Upper lobe of left lung (tissue), 6 donors: ENCODE measurements around the gene IQSEC1. TPM values are rescaled to one million over a fixed set of nuclear protein-coding genes. Genes with fewer than 3 reads are reported as not detected.

Experiments used
- ATAC-seq, 2 donors: fragments of 200-7000 bp; cut with Tn5 transposase; one replicate each; pipeline ENCODE4 v1.9.1; 2022; ENCODE audit warnings: mild to moderate bottlenecking in 2 of 2, moderate library complexity in 2 of 2; ENCODE audit not compliant: low FRiP score in 2 of 2
- DNase-seq, 2 donors: peaks; one replicate each; pipeline ENCODE4 v3.0.0-alpha.2; 2019 to 2020
- H3K27ac ChIP-seq, 4 donors: fragments of 200-600 bp; sonication (generic); one replicate each; pipeline ENCODE4 v1.5.1; 2016 to 2019
- H3K27me3 ChIP-seq, 4 donors: fragments of 200-600 bp; sonication (generic); one replicate each; pipeline ENCODE4 v1.5.1; 2017 to 2019
- H3K36me3 ChIP-seq, 4 donors: fragments of 200-600 bp; sonication (generic); one replicate each; pipeline ENCODE4 v1.5.1; 2016 to 2019
- H3K4me1 ChIP-seq, 4 donors: fragments of 200-600 bp; sonication (generic); one replicate each; pipeline ENCODE4 v1.5.1; 2018 to 2019
- H3K4me3 ChIP-seq, 4 donors: fragments of 200-600 bp; sonication (generic); one replicate each; pipeline ENCODE4 v1.5.1; 2017 to 2019; ENCODE audit warnings: mild to moderate bottlenecking in 2 of 4, moderate library complexity in 1 of 4
- H3K9me3 ChIP-seq, 4 donors: fragments of 200-600 bp; sonication (generic); one replicate each; pipeline ENCODE4 v1.5.1; 2018 to 2019
- EP300 ChIP-seq, 4 donors: sonication (generic); formaldehyde crosslinking; IDR thresholded peaks; one replicate each; pipeline ENCODE4 v1.5.1; 2017; ENCODE audit warnings: antibody characterized with exemption in 4 of 4, control low read depth in 2 of 4
- POLR2A ChIP-seq, 4 donors: fragments of 450-650 bp; IDR thresholded peaks; one replicate each; pipeline ENCODE4 v1.5.1; 2016 to 2017; ENCODE audit warnings: antibody characterized with exemption in 4 of 4, mild to moderate bottlenecking in 2 of 4
- POLR2AphosphoS5 ChIP-seq, 2 donors: sonication (generic); formaldehyde crosslinking; IDR thresholded peaks; one replicate each; pipeline ENCODE4 v1.5.1; 2017; ENCODE audit warnings: antibody characterized with exemption in 2 of 2
- WGBS, 2 donors: methylation state at CpG; one replicate each; pipeline ENCODE4 v1.1.5; 2017 to 2018; 5-methylcytosine and 5-hydroxymethylcytosine counted together
- total RNA-seq, 6 donors: library from RNA; depleted of rRNA in 4 of 6; stranded (reverse); fragments of >200 nt in 4 of 6; gene quantifications; one replicate each; pipeline versions ENCODE4 v1.1.0 to v1.2.1, GENCODE V29; 2016 to 2021
- TF ChIP-seq, protein P1 (sequence below), 6 experiments: fragments of 450-650 bp in 4 of 6; fragments of 200-600 bp in 2 of 6; sonication (generic) in 2 of 6; IDR thresholded peaks; one replicate each; pipeline ENCODE4 v1.5.1; 2016 to 2019; ENCODE audit warnings: antibody characterized with exemption in 6 of 6
- donor health status: DM: no; HTN: no; CAD: no; lungs with moderate emphysema.
- donor health status: DM: no; HTN: yes; CAD: no; lungs with severe emphysema.

The IQSEC1 gene
- total RNA-seq, 6 donors from 2014 or later = 51.1 to 105 (median 81.0) TPM

DNA sequence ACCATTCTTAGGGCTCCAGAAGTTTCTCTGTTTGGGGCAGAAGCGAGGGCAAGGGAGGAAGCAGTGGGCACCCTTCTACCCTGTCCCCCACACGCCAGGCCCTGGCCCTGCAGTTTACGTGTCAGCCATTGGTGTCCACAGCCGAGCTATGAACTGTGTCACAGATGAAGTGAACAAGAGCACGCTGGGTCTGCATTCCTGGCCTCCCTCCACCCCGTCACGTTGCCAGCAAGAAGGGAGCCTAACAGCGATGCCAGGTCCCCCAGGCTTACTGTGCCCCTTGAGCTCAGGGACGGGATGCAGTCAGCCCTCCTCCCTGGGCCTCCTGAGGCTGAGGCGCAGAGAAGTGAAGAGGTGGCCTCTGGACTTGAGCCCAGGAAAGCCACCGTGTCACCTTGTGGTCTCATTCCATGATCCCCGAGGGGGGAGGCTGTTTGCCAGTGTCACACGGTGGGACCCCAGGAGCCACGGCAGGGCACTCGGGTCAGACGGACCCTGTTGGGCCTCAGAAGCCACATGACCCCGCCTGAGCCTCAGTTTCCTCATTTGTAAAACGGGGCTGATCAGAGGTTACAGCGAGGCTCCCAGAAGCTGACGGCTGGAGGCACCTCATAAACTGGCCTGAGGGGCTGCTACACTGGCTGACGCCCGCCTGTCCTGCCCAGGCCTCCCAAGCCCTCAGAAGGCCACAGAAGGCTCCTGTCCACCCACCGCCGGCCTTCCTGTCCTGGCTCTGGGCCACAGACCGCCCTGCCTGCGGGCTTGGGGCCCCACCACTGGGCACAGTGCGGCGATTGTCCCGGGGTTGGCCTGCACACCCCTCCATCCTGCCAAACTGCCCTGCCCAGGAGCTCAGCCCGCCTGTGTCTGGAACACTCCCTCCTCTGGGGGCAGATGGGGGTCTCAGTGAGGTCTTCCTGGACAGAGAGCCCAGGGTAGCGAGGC, 18.6 kb downstream of the IQSEC1 start:
- Histone ChIP-seq H3K4me3 (no peak overlapping the region), H3K27me3 (no peaks in the 10 kb centered on the region), H3K9me3 (no peaks in the 10 kb centered on the region), H3K27ac (no peak overlapping the region), H3K36me3 (no peaks in the 10 kb centered on the region), H3K4me1 (peaks cover 0 to 4% (median 0%) of the 10 kb centered on the region in 4 donors)
- WGBS, 2 donors = 88 to 89% methylated on average over 11 to 24 of the region's 31 CpGs
- TF ChIP-seq, protein P1, sequence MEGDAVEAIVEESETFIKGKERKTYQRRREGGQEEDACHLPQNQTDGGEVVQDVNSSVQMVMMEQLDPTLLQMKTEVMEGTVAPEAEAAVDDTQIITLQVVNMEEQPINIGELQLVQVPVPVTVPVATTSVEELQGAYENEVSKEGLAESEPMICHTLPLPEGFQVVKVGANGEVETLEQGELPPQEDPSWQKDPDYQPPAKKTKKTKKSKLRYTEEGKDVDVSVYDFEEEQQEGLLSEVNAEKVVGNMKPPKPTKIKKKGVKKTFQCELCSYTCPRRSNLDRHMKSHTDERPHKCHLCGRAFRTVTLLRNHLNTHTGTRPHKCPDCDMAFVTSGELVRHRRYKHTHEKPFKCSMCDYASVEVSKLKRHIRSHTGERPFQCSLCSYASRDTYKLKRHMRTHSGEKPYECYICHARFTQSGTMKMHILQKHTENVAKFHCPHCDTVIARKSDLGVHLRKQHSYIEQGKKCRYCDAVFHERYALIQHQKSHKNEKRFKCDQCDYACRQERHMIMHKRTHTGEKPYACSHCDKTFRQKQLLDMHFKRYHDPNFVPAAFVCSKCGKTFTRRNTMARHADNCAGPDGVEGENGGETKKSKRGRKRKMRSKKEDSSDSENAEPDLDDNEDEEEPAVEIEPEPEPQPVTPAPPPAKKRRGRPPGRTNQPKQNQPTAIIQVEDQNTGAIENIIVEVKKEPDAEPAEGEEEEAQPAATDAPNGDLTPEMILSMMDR (IDR thresholded peaks at IDR 0.05) = no peak
- no peak for TF ChIP-seq EP300 (IDR thresholded peaks at IDR 0.05)
- TF ChIP-seq POLR2AphosphoS5 (IDR thresholded peaks at IDR 0.05) = no peak
- TF ChIP-seq POLR2A (IDR thresholded peaks at IDR 0.05) = no peak
- ATAC-seq = no peak
- peak in 1 of 2 donors; percentile 58 for DNase-seq

DNA sequence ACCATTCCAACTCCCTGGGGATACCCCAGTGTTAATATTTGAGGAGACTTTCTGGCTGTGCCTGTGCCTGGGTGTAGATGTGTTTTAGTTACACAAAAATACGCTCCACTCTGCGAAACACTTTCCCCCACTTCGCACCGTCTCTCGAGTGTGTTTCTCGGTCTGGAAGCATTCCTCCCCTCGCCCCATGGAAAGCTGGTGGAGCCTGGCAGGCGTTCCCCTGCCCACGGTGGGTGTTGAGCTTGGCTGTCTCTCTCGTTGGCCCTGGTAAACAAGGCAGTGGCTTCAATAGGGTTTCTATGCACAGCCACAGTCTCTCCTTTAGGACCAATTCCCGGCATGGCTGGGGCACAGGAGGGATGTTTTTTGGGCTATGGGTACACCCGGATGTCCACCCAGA, 19.3 kb downstream of the IQSEC1 start:
- Histone ChIP-seq H3K4me3 (no peak overlapping the region), H3K9me3 (no peaks in the 10 kb centered on the region), H3K27ac (no peak overlapping the region), H3K4me1 (peaks cover 0 to 4% (median 0%) of the 10 kb centered on the region in 4 donors), H3K36me3 (no peaks in the 10 kb centered on the region), H3K27me3 (no peaks in the 10 kb centered on the region)
- ATAC-seq = no peak
- 85 to 86% methylated on average over 10 to 12 of the region's 12 CpGs for WGBS, 2 donors
- TF ChIP-seq, protein P1 (IDR thresholded peaks at IDR 0.05) = no peak
- TF ChIP-seq POLR2A (IDR thresholded peaks at IDR 0.05) (no peak), EP300 (IDR thresholded peaks at IDR 0.05) (no peak), POLR2AphosphoS5 (IDR thresholded peaks at IDR 0.05) (no peak)
- DNase-seq = no peak

DNA sequence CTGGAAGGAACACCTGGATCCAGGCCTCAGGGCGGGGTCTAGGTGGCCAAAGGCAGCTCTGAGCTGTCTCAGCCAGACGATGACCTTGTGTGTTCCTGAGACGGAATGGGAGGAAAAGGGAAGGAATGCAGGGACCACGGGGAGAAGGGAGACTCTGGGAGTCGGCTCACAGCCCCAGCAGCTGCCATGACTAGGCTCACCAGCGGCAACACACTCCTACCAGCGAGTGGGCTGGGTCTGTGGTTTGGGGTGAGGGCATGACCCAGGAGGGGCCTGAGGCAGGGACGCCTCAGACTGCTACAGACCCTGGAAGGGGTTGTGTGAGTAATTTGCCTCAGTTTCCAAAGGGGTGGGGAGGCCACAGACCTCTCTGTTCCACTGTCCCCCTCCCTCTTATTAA, 19.8 kb downstream of the IQSEC1 start:
- no peak for DNase-seq

DNA sequence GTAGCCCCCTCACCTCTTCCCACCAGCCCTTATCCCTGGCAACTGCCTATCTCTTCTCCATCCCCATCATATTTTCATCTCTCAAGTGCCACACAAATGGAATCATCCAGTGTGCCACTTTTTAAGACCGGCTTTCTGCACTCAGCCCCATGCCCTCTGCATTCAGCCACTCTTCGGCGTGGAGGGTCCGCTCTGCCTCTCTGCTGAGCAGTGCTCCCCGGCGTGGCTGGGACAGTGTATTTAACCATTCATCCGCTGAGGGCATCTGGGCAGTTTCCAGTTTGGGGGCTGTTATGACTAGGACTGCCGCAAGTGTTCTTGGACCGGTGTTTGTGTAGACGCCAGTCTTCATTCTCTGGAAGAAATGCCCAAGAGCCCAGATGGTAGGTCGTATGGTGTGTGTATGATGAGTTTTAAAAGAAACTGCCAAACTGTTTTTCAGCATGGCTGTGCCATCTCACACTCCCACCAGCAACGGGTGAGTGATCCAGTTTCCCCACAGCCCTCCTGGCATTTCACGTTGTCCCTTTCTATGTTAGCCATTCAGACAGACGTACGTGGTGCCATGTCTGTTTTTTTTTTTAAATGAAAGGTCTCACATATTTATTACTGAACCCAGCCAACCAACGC, 20.9 kb downstream of the IQSEC1 start:
- WGBS, 2 donors = 93 to 95% methylated on average over 16 of the region's 16 CpGs

More for the DNA sequence above, 19.8 kb downstream of the IQSEC1 start:
- 65 to 79% methylated on average over 6 to 8 of the region's 8 CpGs for WGBS, 2 donors
- Histone ChIP-seq H3K4me3 (no peak overlapping the region), H3K27ac (no peak overlapping the region), H3K4me1 (peaks cover 0 to 4% (median 0%) of the 10 kb centered on the region in 4 donors), H3K9me3 (no peaks in the 10 kb centered on the region), H3K27me3 (no peaks in the 10 kb centered on the region), H3K36me3 (no peaks in the 10 kb centered on the region)
- ATAC-seq = no peak
- TF ChIP-seq POLR2AphosphoS5 (IDR thresholded peaks at IDR 0.05) (no peak), POLR2A (IDR thresholded peaks at IDR 0.05) (no peak), EP300 (IDR thresholded peaks at IDR 0.05) (no peak)
- TF ChIP-seq, protein P1 (IDR thresholded peaks at IDR 0.05) = no peak

More for the DNA sequence above, 20.9 kb downstream of the IQSEC1 start:
- Histone ChIP-seq H3K4me3 (no peak overlapping the region), H3K4me1 (peaks cover 0 to 4% (median 0%) of the 10 kb centered on the region in 4 donors), H3K9me3 (no peaks in the 10 kb centered on the region), H3K36me3 (no peaks in the 10 kb centered on the region), H3K27me3 (no peaks in the 10 kb centered on the region), H3K27ac (no peak overlapping the region)
- ATAC-seq (no peak), DNase-seq (no peak)
- TF ChIP-seq POLR2AphosphoS5 (IDR thresholded peaks at IDR 0.05) (no peak), POLR2A (IDR thresholded peaks at IDR 0.05) (no peak), EP300 (IDR thresholded peaks at IDR 0.05) (no peak)
- TF ChIP-seq, protein P1 (IDR thresholded peaks at IDR 0.05) = no peak
